ENCODE results near the gene CCDC28B.
"Not testable (repeated sequence)": the region's sequence is repeated elsewhere in the genome, so short reads cannot be mapped to it uniquely, and the experiment has no call there.

Gene CCDC28B

DNA sequence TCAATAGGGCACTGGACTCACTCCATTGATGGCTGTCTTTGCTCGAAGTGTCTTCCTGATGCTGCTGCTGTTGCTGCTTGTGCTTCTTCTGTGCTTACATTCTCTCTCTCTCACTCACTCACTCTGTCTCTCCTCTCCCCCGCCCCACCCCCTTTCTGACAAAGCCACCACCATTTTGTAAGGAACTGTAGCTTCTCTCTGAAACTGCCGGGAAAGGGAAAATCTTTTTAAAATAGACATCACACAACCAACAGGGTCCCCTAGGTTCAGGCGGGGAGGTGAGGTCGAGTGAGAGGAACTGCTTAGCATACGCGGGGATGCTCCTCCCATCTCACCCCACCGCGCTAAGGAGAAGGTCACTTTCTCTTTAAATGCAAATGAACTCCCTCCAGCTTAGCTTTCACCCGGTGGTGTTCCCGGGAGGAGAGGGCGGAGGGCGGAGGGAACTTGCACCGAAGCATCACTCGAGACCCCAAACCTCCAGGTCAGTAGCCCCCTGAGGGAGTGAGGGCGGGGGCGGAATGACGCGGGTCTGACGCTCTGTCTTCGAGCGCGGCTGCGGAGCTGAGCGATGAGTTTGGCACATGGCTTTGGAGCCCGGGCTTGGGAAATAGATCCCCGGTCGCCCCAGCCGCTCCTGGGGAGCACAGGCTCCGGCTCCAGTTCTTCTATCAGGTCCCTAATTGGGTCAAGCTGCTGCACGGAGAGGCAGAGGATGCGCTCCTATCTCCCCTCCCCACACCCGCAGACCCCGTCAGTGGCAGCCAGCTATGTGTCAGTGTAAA, at the start of gene CCDC28B:
CCDC28B (plus strand) TSS at position 370 of the 785 bp plus-strand sequence. CDS start 1,341 bp downstream, outside the sequence.
- no peak for DNase-seq (ENCODE audit: low read depth)

DNA sequence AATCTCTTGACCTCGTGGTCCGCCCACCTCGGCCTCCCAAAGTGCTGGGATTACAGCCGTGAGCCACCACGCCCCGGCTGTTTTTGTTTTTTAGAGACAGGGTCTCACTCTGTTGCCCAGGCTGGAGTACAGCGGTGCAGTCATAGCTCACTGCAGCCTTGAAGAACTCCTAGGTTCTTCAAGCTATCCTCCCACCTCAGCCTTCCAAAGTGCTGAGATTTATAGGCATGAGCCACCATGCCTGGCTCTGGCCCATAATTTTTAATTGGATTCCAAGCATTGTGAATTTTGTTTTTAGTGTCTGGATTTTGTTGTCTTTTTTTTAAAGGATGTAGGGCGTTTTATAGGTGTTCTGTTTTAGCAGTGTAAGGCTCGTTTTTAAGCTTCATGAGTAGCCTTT, 49.5 kb upstream of the CCDC28B start:
- no peak for DNase-seq (ENCODE audit: low read depth)

DNA sequence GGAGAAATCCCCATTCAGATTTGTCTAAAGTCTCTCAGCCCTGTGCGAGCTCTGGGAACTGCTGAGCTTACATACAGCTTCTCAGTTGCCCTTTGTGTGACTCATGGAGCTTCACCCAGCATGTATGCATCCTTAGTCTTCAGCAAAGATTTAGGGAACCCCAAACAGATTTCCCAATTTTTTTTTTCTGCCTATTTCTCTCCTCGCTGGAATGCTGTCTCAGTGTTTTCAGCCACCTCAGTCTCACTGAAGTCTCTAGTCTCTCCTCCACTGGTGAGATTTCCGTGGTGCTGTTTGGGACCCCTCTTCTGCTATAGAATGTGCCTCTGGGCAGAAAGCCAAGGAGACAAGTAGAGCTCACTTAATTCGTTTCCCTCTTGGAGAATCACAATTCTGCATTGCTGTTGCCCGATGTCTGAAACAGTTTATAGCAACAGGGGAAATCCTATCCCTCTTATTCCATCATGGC, 49.0 kb upstream of the CCDC28B start:
- no peak for DNase-seq (ENCODE audit: low read depth)

DNA sequence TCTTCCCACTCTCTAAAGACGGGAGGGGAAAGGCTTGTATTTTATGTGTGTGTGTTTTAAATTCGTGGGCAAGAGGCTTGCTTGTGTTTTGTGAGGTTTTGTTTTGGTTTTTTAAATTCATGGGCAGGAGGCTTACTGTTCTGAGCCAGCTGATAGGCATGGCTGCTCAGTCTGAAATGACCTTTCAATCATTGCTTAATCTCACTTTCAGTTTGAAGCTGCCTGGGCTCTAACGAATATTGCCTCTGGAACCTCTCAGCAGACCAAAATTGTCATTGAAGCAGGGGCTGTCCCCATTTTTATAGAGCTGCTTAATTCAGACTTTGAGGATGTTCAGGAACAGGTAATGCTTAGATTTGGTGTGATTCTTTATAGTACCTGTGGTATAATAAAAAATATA, 41.2 kb upstream of the CCDC28B start:
- DNase-seq (ENCODE audit: low read depth) = no peak

DNA sequence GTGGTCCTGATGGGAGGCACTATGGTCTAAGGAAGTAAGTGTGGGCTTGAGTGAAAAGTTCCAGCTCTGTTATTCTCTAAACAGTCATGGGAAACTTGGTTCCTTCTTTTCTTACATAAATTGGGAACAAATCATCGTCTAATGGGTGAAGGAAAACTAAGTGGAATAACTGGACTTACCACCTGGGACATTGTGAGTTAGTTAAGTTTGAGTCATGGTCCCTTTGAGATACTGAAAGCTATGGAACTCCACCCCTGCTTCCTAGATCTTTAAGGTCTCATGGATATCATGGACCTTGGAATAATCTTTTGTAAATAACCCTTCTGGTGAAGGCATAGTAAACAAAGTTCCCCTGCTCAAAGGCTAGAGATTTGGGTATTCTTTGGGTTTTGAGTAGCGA, 37.0 kb upstream of the CCDC28B start:
- DNase-seq (ENCODE audit: low read depth) = no peak

DNA sequence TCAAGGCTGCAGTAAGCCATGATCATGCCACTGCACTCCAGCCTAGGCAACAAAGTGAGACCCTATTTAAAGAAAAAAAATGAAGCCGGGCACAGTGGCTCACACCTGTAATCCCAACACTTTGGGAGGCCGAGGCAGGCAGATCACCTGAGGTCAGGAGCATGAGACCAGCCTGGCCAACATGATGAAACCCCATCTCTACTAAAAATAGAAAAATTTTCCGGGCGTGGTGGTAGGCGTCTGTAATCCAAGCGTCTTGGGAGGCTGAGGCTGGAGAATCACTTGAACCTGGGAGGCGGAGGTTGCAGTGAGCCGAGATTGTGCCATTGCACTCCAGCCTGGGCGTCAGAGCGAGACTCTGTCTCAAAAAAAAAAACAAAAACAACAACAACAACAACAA, 34.8 kb upstream of the CCDC28B start:
- DNase-seq (ENCODE audit: low read depth) = not testable (repeated sequence)

DNA sequence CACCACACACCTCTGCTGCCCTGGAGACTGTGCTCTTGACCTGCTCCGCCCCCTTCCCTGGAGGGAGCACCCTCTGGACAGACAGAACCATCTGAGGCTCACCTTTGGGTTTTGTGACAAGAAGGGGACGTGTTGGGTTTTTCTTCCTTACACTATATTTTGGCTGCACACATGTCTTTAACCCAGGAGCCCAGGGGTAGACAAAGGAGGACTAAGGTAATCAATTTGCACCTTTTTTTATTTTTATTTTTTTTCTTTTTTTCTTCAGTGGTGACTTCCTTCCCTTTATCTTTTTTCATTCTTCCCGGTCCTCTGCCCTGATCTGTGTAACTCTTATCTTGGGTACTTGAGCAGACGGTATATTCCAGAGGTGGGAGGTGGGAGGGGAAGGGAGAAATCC, 29.4 kb upstream of the CCDC28B start:
- DNase-seq (ENCODE audit: low read depth) = no peak

DNA sequence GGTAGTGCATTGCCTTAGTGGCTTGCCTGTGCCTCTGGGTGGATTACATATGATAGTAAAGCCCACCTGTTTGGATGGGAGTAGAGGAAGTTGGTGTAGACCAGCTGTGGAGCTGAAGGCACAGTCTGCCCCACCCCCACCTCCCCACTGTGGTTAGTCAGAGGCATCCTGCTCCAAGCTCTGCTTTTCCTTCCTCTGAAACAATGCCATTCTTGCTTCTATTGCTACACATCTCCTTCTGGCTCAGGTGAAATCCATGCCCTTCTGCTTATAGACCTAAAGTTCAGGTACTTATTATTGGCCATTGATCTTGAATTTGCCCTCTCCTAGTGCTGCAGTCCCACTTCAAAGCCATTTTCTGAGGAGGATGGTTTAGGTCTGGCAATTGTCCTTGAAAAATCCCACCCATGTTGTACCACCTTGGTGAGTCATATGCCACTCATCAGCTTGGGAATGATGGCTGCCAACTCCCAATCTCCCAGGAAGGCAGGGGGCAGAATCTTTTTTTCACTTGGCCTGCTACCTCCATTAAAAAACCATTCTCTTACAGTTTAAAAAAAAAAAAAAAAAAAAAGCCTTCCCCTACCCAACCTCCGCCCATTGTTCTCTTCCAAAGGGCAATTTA, 27.7 kb upstream of the CCDC28B start:
- no peak for DNase-seq (ENCODE audit: low read depth)

DNA sequence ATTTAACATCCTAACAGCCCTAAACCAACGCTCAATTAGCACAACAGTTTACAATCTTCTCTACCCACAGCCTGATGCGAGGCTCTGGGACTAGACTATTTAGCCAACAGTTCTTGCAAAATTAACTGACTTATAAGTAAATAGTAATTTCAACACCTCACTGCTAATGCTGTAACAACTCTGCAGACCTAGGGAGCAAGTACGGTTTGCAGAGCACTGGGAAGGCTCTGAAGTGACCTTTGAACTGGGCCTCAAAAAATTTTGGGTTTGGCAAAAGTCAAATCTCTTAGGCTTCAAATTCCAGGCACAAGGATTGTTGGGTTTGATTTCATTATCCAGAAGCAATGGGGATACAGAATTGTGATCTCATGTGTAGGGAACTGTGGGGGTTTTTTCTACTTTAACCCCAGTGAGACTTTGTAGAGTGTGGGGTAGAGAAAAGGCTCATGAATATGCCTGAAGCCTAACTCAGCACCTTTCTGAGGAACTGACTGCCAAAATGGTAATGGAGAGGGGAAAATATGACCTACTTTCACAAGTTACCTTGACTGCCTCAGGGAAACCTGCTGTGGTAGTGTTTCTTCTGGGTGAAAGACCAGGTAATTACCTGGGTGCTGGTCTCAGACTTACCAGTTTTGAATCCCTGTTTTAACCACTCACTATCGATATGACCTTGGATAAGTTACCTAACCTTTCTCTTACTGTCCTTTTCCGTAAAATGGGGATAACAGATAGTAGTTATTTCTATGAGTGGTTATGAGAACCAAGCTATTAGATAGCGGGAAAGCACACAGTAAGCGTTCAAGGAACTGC, 21.8 kb upstream of the CCDC28B start:
- no peak for DNase-seq (ENCODE audit: low read depth)

DNA sequence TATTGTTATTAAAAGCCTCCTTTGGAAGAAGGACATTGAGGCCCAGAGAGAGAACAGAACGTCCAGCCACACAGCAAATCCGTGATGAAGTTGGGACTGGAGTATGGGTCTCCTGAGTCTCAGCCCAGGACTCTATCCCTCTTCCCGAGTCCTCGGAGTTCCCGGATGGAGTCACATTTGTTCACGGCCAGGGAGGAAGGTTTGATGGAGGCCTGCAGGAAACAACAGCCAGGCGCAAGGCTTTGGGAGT, 21.3 kb upstream of the CCDC28B start:
- no peak for DNase-seq (ENCODE audit: low read depth)

DNA sequence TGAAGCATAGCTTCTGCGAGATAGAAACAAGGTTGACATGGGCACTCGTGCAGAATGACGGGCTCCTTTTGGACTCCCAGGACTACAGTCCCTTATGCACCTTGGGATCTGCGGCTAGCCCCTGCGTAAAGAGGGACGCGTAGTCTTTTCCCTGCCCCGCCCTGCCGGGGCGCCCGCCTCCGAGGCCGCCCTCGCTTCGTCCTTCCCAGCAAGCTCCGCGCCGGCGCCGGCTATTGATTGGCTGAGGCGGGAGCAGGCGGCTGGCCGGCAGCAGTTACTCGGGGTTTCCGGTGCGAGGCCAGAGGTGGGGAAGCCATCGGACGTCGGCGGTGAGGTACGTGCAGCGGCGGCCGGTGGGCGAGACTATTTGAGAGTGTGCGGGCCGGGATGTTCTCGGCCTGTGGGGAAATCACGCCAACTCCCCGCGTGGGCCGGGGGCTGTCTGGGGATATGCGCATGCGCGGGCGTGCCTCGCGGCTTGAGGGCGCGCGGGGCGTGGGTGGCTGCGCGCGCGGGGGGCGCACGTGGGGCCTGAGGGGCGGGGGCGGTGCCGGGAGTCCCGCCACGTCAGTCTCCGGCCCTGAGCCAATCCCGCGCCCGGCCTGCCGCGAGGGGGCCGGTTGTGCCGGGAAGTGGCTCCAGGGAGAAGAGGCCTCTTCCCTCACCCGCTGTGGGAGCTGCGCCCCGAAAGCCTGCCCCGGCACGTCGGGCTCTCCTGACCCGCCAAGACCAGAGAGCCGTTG, 20.8 kb upstream of the CCDC28B start, which contains the start of gene TXLNA:
TXLNA (plus strand) TSS at position 233 of the 743 bp plus-strand sequence. CDS start 671 bp downstream, outside the sequence.
- DNase-seq (ENCODE audit: low read depth) = no peak

DNA sequence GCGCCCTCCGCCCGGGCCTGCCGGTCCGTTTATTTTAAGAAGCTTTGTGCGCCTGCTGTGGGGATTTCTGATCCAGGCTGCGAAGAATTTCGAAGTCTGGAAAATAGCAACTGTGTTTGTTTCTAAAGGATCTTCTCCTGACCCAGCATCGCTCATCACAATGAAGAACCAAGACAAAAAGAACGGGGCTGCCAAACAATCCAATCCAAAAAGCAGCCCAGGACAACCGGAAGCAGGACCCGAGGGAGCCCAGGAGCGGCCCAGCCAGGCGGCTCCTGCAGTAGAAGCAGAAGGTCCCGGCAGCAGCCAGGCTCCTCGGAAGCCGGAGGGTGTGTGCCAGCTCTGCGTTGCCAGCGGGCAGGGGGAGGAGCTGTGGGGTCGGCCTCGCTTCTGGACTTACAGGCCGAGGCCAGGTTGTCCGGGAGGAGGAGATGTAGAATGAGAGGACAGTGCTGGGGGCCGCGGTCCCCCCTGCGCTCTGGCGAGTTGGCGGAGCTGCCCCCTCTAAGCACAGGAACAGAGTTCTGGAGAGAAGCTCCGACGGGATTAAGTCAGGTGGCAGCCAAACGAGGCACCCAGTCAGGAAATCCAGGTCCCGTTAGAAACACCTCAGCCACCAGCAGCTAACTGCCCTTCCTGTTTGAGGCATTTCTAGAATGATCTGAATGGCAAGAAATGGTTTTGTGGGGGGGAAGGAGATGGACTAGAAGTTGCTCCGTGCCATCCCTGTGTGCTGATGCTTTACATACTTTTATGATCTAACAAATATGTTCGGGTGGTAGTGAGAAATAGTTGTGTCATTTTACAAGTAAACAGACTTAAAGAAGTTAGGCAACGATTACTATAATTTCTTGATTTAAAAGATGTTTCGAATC, 20.0 kb upstream of the CCDC28B start:
- DNase-seq (ENCODE audit: low read depth) = no peak

DNA sequence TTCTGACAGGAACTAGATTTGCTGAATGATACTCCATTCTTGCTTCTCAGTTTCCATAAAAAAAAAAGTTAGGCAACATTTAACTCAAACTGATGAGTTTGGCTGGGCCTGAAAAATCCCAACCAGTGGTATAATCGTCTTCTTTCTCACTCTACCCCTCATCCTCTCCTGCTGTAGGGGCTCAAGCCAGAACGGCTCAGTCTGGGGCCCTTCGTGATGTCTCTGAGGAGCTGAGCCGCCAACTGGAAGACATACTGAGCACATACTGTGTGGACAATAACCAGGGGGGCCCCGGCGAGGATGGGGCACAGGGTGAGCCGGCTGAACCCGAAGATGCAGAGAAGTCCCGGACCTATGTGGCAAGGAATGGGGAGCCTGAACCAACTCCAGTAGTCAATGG, 19.3 kb upstream of the CCDC28B start:
- DNase-seq (ENCODE audit: low read depth) = no peak

DNA sequence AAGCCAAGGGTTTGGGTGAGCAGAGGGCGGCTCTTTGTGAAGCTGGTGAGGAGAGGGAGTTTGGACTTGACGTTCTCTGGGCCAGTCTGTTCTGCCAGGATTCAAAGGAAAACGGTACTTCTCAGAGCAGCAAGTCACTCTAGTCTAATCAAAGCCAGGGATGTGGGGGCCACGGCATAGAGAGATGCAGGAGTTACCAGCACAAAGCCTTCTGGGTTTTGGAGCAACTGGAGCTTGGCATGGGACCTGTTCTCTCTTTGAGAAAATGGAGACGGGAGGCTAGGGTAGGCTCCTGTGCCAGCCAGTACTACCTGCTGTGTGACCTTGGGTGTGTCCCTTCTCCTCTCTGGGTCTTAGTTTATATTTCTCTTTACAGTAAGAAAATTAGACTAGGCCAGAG, 18.8 kb upstream of the CCDC28B start:
- DNase-seq (ENCODE audit: low read depth) = no peak

DNA sequence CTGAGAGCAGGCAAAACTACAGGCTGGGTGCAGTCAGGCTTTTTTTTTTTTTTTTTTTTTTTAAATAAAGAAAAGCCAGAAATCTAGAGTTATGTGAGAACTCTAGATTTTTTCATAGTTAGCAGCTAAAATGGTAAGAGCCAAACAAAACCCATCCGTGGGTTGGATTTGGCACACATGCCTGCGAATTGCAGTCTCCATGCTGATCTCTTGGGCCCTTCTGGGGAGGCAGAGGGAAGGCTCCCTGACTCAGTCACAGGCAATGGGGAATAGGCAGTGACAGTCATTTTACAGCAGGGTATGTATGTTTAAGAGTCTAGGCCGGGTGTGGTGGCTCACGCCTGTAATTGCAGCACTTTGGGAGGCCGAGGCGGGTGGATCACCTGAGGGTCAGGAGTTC, 18.3 kb upstream of the CCDC28B start:
- DNase-seq (ENCODE audit: low read depth) = no peak

DNA sequence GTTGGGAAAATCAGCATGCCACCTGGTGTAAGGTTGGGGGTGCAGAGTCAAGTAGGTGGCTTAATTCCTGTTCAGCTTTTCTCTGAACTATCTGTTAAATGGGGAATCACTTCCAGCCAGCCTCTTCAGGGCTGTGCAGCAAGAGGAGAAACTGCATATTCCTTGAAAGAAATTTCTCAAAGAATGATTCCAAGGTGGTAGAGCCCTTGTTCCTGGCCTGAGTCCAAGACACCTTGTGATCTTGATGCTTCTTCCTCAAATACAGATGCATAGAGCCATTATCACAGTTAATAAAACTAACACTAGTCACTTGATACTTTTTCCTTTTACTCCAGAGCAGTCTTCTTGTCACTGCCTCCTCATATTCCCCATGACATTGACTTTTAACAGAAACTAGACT, 15.7 kb upstream of the CCDC28B start:
- no peak for DNase-seq (ENCODE audit: low read depth)

DNA sequence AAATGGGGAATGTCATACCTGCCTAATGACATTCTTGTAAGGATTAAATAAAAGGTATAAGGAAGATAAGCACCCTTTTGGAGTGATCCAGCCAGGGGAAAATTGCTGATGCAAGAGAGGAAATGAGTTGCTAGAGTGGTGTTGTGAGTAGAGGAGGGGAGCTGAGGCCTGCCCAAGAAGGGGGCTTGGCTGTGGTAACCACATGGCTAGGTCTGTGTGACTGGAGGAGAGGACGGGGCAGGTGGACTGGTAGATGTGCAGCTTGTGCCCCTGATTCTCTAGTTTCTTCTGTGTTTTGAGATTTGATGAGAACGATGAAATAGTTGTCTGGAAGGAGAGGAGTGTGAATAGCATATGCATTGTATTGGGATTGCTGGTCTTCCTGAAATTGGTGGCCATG, 14.3 kb upstream of the CCDC28B start:
- DNase-seq (ENCODE audit: low read depth) = no peak

DNA sequence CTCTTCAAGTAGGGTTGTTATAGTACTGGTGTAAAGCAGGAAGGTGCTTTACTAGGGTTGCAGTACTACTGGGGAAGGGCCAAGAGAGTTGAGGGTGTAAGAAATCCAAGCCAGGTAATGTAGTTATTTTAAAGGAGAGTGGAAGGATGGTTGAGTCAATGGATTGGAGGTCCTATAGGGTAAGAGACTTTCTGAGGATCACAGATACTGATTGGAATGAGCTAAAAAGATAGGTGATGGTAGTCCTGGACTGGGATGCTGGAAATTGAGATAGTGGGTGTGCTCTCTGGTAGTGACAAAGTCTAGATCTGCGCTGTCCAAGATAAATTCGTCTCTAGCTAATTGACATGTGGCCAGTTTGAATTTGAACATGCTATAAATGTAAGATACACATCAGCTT, 13.9 kb upstream of the CCDC28B start:
- DNase-seq (ENCODE audit: low read depth) = no peak

DNA sequence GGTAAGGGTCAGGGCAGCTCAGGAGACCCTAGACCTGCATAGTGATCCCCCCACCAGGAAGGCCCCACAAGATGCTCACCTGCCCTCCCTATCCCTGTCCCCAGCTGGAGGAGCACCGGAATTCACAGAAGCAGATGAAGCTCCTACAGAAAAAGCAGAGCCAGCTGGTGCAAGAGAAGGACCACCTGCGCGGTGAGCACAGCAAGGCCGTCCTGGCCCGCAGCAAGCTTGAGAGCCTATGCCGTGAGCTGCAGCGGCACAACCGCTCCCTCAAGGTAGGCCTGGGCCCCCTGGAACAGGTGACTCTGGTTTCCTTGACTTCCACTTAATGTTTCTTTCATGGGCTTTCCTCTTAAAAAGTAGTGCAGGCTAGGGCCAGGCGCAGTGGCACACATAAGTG, 12.5 kb upstream of the CCDC28B start:
- DNase-seq (ENCODE audit: low read depth) = no peak

DNA sequence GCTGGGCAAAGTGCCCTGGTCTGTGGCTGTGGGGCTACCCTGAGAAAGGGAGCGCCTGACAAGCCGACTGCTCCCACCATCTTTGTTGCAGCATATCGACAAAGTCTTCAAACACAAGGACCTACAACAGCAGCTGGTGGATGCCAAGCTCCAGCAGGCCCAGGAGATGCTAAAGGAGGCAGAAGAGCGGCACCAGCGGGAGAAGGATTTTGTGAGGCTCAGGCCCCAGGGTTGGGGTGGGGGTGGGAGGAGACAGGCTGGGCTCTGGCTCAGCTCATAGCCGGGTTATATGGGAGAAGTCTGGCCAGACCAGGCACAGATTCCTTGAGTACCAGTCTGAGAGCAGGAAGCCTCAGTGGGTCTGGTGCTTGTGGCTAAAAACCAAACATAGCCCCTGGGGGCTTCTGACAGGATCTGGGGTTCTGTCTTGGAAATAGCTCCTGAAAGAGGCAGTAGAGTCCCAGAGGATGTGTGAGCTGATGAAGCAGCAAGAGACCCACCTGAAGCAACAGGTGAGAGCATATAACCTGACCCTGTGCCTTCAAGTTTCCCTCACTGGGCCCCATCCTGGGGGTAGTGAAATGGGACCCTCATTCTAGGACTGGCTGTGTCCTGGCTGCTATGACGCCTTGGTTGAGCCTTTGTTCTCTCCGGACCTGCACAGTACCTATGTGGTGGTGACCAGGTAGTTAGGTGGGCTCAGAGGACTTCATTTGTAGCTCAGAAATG, 8.0 kb upstream of the CCDC28B start:
- DNase-seq (ENCODE audit: low read depth) = no peak

DNA sequence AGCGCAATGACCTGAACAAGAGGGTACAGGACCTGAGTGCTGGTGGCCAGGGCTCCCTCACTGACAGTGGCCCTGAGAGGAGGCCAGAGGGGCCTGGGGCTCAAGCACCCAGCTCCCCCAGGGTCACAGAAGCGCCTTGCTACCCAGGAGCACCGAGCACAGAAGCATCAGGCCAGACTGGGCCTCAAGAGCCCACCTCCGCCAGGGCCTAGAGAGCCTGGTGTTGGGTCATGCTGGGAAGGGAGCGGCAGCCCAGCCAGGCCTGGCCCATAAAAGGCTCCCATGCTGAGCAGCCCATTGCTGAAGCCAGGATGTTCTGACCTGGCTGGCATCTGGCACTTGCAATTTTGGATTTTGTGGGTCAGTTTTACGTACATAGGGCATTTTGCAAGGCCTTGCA, 5.4 kb upstream of the CCDC28B start:
- DNase-seq (ENCODE audit: low read depth) = no peak
